PFSK-1 (cell line): ENCODE measurements around the gene ARL15.

Experiments
- POLR2AphosphoS5 ChIP-seq: IDR thresholded peaks from 2 replicates; pipeline ENCODE4 v1.6.1; 2012; ENCODE audit warnings: low read depth, mild to moderate bottlenecking, control low read depth, low read length, moderate library complexity
- TAF1 ChIP-seq: IDR thresholded peaks from 2 replicates; pipeline ENCODE4 v1.6.1; 2012; ENCODE audit warnings: low read length, control low read depth, borderline replicate concordance; ENCODE audit not compliant: insufficient read depth

DNA sequence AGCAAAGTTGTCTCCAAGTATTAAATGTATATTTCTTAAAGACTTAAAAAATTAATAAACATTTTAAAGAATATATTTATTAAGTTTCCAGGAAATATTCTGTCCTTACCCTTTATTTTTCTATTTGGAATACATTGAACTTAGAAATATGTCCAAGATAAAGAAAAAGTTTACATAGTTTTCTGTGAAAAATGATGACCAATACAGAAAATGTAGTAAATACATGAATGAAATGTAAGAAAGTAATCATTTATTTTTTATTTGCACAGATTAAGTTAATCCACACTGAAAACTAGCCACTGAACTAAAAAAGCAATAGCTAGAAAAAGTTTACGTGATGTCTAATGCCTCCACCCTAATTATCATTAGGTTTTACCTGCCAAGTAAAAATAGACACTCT is 273.2 kb downstream of the ARL15 start:
- TF ChIP-seq POLR2AphosphoS5 (no peak), TAF1 (no peak)
